A549 (cell line): ENCODE data around the gene NCL. TPM values are rescaled to one million over a fixed set of nuclear protein-coding genes. Genes with fewer than 3 reads are reported as not detected.

ENCODE experiments used
- ATAC-seq, 2 experiments: fragments of 200-7000 bp in 1 of 2; fragments of >200 bp in 1 of 2; cut with Nextera tagmentation in 1 of 2; cut with Tn5 transposase in 1 of 2; 3 replicates each; pipeline versions ENCODE4 v1.8.0 to v1.9.1; 2018 to 2020; ENCODE audit warnings: mild to moderate bottlenecking in 1 of 2, moderate library complexity in 1 of 2
- CTCF ChIA-PET: fragments of 300-600 bp; sonication (Branson Sonifier 250); formaldehyde crosslinking; extraction: SDS; loops from one replicate; lab custom pipeline; 2021; ENCODE audit warnings: antibody characterized with exemption, inconsistent platforms; lab: Yijun Ruan, JAX
- POLR2A ChIA-PET: fragments of 350-600 bp; formaldehyde crosslinking; extraction: SDS; loops from one replicate; lab custom pipeline; 2021; ENCODE audit warnings: antibody characterized with exemption, inconsistent platforms; lab: Yijun Ruan, JAX
- DNase-seq, 2 experiments: peaks; one replicate each; pipeline versions ENCODE4 v3.0.0 to v3.0.0-alpha.2; 2011 to 2016; ENCODE audit warnings: low read depth in 1 of 2, low spot score in 1 of 2
- FAIRE-seq: peaks from 2 replicates; lab custom pipeline; 2011; peaks lifted over from hg19 to GRCh38; lab: Jason Lieb, UNC
- H3K27ac ChIP-seq, 2 experiments: fragments of >200 bp; sonication (Bioruptor Twin); formaldehyde crosslinking; 3 replicates each; pipeline ENCODE4 v1.5.1; 2016 to 2017
- H3K4me1 ChIP-seq: fragments of >200 bp; sonication (Bioruptor Twin); formaldehyde crosslinking; 3 replicates; pipeline ENCODE4 v1.6.1; 2016
- H3K4me2 ChIP-seq: fragments of >200 bp; sonication (Bioruptor Twin); formaldehyde crosslinking; 3 replicates; pipeline ENCODE4 v1.6.1; 2016
- H3K4me3 ChIP-seq: fragments of >200 bp; sonication (Bioruptor Twin); formaldehyde crosslinking; 3 replicates; pipeline ENCODE4 v1.5.1; 2016
- H3K9me3 ChIP-seq: fragments of >200 bp; sonication (Bioruptor Twin); formaldehyde crosslinking; 3 replicates; pipeline ENCODE4 v1.6.1; 2016
- CBX2 ChIP-seq: fragments of 200-600 bp; sonication (generic); IDR thresholded peaks from 2 replicates; pipeline ENCODE4 v1.6.1; 2016; ENCODE audit warnings: low read depth, mild to moderate bottlenecking, borderline replicate concordance
- CEBPB ChIP-seq, 2 experiments: fragments of >200 bp in 1 of 2; sonication (Bioruptor Twin) in 1 of 2; formaldehyde crosslinking in 1 of 2; IDR thresholded peaks; 2 replicates each; pipeline ENCODE4 v1.6.1; 2012 to 2016
- CHD2 ChIP-seq: fragments of 150-350 bp; IDR thresholded peaks from 2 replicates; pipeline ENCODE4 v1.6.1; 2014; ENCODE audit warnings: low read length; ENCODE audit not compliant: partially characterized antibody
- CHD4 ChIP-seq: fragments of 200-600 bp; sonication (generic); IDR thresholded peaks from 2 replicates; pipeline ENCODE4 v1.6.1; 2016; ENCODE audit warnings: antibody characterized with exemption, mild to moderate bottlenecking, borderline replicate concordance
- EHF ChIP-seq: fragments of 250-450 bp; sonication (Bioruptor Pico); IDR thresholded peaks from 2 replicates; pipeline ENCODE4 v1.5.0; 2020; ENCODE audit warnings: mild to moderate bottlenecking
- ESRRA ChIP-seq: fragments of 150-350 bp; IDR thresholded peaks from 2 replicates; pipeline ENCODE4 v1.6.1; 2014; ENCODE audit warnings: mild to moderate bottlenecking, low read length, borderline replicate concordance
- FOSL2 ChIP-seq, 2 experiments: fragments of 450-650 bp in 1 of 2; fragments of >200 bp in 1 of 2; sonication (Bioruptor Twin) in 1 of 2; formaldehyde crosslinking; IDR thresholded peaks; 2 replicates each; pipeline versions ENCODE4 v1.5.0 to v1.6.1; 2016 to 2020; ENCODE audit warnings: mild to moderate bottlenecking in 1 of 2, moderate library complexity in 1 of 2
- GATA3 ChIP-seq: IDR thresholded peaks from 2 replicates; pipeline ENCODE4 v1.6.1; 2012; ENCODE audit warnings: borderline replicate concordance
- HEYL ChIP-seq: fragments of 250-450 bp; sonication (Bioruptor Pico); IDR thresholded peaks from 2 replicates; pipeline ENCODE4 v1.8.0; 2021; ENCODE audit warnings: mild to moderate bottlenecking, moderate library complexity
- HOXA7 ChIP-seq: fragments of 250-450 bp; sonication (Bioruptor Pico); IDR thresholded peaks from 2 replicates; pipeline ENCODE4 v1.5.0; 2020; ENCODE audit warnings: mild to moderate bottlenecking, moderate library complexity
- HOXB5 ChIP-seq: fragments of 250-450 bp; sonication (Bioruptor Pico); IDR thresholded peaks from 2 replicates; pipeline ENCODE4 v1.5.0; 2020; ENCODE audit warnings: mild to moderate bottlenecking, moderate library complexity
- JUN ChIP-seq, 2 experiments: fragments of >200 bp; sonication (Bioruptor Twin); formaldehyde crosslinking; IDR thresholded peaks; 2 replicates in 1 of 2; 3 replicates in 1 of 2; pipeline ENCODE4 v1.6.1; 2016 to 2017
- JUNB ChIP-seq: fragments of >200 bp; sonication (Bioruptor Twin); formaldehyde crosslinking; IDR thresholded peaks from 2 replicates; pipeline ENCODE4 v1.6.1; 2016
- MAFK ChIP-seq: fragments of 450-650 bp; IDR thresholded peaks from 2 replicates; pipeline ENCODE4 v1.6.1; 2014; ENCODE audit not compliant: partially characterized antibody
- MYC ChIP-seq: IDR thresholded peaks from 2 replicates; pipeline ENCODE4 v1.6.1; 2012; ENCODE audit warnings: mild to moderate bottlenecking, inconsistent platforms, low read length, improper control_type of control experiment, borderline replicate concordance
- NFE2L2 ChIP-seq: fragments of 150-350 bp; conservative IDR thresholded peaks from 2 replicates; pipeline ENCODE4 v1.6.1; 2014; ENCODE audit warnings: low read length
- NR3C1 ChIP-seq: fragments of >200 bp; sonication (Bioruptor Twin); formaldehyde crosslinking; IDR thresholded peaks from 3 replicates; pipeline ENCODE4 v1.6.1; 2017
- POLR2A ChIP-seq: IDR thresholded peaks from 2 replicates; pipeline ENCODE4 v1.6.1; 2012; ENCODE audit warnings: mild to moderate bottlenecking, low read length
- POLR2AphosphoS2 ChIP-seq: conservative IDR thresholded peaks from 2 replicates; pipeline ENCODE4 v1.6.1; 2012; ENCODE audit warnings: low read length, improper control_type of control experiment, inconsistent platforms
- RAD21 ChIP-seq, 2 experiments: fragments of >200 bp in 1 of 2; sonication (Bioruptor Twin) in 1 of 2; formaldehyde crosslinking in 1 of 2; IDR thresholded peaks in 1 of 2; conservative IDR thresholded peaks in 1 of 2; 2 replicates in 1 of 2; 3 replicates in 1 of 2; pipeline ENCODE4 v1.6.1; 2012 to 2018; ENCODE audit warnings: inconsistent platforms in 1 of 2
- RARB ChIP-seq: fragments of 250-450 bp; sonication (Bioruptor Pico); IDR thresholded peaks from 2 replicates; pipeline ENCODE4 v1.8.0; 2021; ENCODE audit warnings: mild to moderate bottlenecking, moderate library complexity
- RCOR1 ChIP-seq: fragments of 150-350 bp; IDR thresholded peaks from 2 replicates; pipeline ENCODE4 v1.6.1; 2014; ENCODE audit warnings: antibody characterized with exemption, low read length, low read depth
- RFX5 ChIP-seq: fragments of 450-650 bp; IDR thresholded peaks from 2 replicates; pipeline ENCODE4 v1.7.1; 2014; ENCODE audit warnings: antibody characterized with exemption, mild to moderate bottlenecking, moderate library complexity
- RNF2 ChIP-seq: fragments of 200-600 bp; sonication (generic); IDR thresholded peaks from 2 replicates; pipeline ENCODE4 v1.6.1; 2016; ENCODE audit warnings: low read depth, mild to moderate bottlenecking, antibody characterized with exemption, moderate library complexity, borderline replicate concordance
- TFCP2L1 ChIP-seq: fragments of 250-450 bp; sonication (Bioruptor Pico); IDR thresholded peaks from 2 replicates; pipeline ENCODE4 v1.5.0; 2021; ENCODE audit warnings: mild to moderate bottlenecking
- TP53 ChIP-seq: fragments of 250-450 bp; sonication (Bioruptor Pico); IDR thresholded peaks from 2 replicates; pipeline ENCODE4 v1.5.0; 2021; ENCODE audit warnings: mild to moderate bottlenecking, moderate library complexity
- ZFP36 ChIP-seq: fragments of 450-650 bp; IDR thresholded peaks from 2 replicates; pipeline ENCODE4 v1.6.1; 2014; ENCODE audit warnings: borderline replicate concordance; ENCODE audit not compliant: partially characterized antibody
- ZNF302 ChIP-seq: fragments of 250-450 bp; sonication (Bioruptor Pico); IDR thresholded peaks from 2 replicates; pipeline ENCODE4 v1.9.0; 2021; ENCODE audit warnings: inconsistent platforms, mild to moderate bottlenecking, moderate library complexity
- WGBS: methylation state at CpG from one replicate; pipeline ENCODE4 v1.1.6; 2017; ENCODE audit errors: missing lambda C conversion rate; 5-methylcytosine and 5-hydroxymethylcytosine counted together
- polyA plus RNA-seq, 4 experiments: library from polyadenylated mRNA; depleted of rRNA in 3 of 4; stranded (reverse); fragments of >200 nt; fragmentation: RNase III in 1 of 4; extraction: RNeasy Plus Mini Kit Qiagen cat#74134 plus additional on column Dnase treatment in 1 of 4; gene quantifications; 2 replicates in 3 of 4; 3 replicates in 1 of 4; pipeline ENCODE4 v1.2.3, GENCODE V29; 2011 to 2017
- TF ChIP-seq, protein P1 (sequence below): IDR thresholded peaks from 2 replicates; pipeline ENCODE4 v1.6.1; 2012; ENCODE audit warnings: low read depth, borderline replicate concordance
- TF ChIP-seq, protein P2 (sequence below): IDR thresholded peaks from 2 replicates; pipeline ENCODE4 v1.6.1; 2012
- TF ChIP-seq, protein P3 (sequence below): IDR thresholded peaks from 2 replicates; pipeline ENCODE4 v1.6.1; 2012
- TF ChIP-seq, protein P4 (sequence below): fragments of >200 bp; sonication (Bioruptor Twin); formaldehyde crosslinking; IDR thresholded peaks from 3 replicates; pipeline ENCODE4 v1.6.1; 2016

The NCL gene
- polyA plus RNA-seq, 2 of the 4 experiments (the other 2 are of a cell fraction): 390 to 766 TPM

DNA sequence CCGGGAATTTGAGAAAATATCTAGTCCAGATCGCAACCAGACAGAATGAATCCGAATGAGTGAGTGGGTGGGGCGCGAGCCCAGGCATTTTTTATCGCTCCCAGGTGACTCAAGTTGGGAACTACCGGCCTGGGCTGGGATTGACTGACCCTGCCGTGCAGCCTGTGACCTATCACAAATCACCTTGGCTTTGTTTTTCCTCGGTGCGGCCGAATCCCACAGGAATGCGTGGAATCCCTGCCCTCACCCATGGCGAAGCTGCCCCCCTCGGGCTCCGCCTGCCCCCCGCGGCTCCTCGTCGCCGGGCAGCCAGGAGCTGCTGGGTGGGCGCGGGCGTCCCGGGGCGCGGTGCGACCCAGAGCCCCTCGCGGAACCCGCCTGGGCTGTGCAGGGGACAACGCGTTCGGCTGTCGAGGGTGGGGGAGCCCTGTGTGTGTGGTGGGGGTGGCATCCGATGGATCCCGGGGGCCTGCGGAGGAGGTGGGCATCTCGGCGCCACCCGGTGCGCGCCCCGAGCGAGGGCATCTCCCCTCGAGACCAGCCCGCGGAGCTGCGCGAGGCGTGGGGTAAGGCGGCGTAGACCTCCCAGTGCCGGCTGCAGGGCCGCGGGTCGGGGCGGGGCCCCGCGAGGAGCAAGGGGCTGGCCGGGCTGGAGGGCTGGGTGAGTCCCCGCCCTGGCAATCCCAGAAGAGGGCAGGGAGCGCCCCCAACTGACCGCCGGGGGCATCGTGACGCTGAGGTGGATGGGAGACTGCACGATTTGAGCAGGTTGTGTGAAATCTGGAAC, 52.3 kb downstream of the NCL start (continued):
- TF ChIP-seq, protein P1, sequence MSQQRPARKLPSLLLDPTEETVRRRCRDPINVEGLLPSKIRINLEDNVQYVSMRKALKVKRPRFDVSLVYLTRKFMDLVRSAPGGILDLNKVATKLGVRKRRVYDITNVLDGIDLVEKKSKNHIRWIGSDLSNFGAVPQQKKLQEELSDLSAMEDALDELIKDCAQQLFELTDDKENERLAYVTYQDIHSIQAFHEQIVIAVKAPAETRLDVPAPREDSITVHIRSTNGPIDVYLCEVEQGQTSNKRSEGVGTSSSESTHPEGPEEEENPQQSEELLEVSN: no peak
- TF ChIP-seq CHD4: no peak
- TF ChIP-seq ZFP36: no peak
- peak; percentile 60 for TF ChIP-seq POLR2A
- no peak for TF ChIP-seq NR3C1
- TF ChIP-seq RAD21 (conservative IDR thresholded peaks at IDR 0.05 in 1 of 2, IDR thresholded peaks at IDR 0.05 in 1 of 2): peak; percentile 92 to 95
- TF ChIP-seq ZNF302: no peak
- no peak for TF ChIP-seq RARB (CRISPR knock-in tag)
- TF ChIP-seq, protein P2, sequence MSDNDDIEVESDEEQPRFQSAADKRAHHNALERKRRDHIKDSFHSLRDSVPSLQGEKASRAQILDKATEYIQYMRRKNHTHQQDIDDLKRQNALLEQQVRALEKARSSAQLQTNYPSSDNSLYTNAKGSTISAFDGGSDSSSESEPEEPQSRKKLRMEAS: 0 out of 2 replicates have a peak, but pooled peaks have one; percentile 26
- TF ChIP-seq EHF: no peak
- TF ChIP-seq NFE2L2: no peak
- TF ChIP-seq GATA3: 0 out of 2 replicates have a peak, but pooled peaks have one; percentile 30
- TF ChIP-seq RFX5: no peak
- no peak for TF ChIP-seq POLR2AphosphoS2
- TF ChIP-seq, protein P3, sequence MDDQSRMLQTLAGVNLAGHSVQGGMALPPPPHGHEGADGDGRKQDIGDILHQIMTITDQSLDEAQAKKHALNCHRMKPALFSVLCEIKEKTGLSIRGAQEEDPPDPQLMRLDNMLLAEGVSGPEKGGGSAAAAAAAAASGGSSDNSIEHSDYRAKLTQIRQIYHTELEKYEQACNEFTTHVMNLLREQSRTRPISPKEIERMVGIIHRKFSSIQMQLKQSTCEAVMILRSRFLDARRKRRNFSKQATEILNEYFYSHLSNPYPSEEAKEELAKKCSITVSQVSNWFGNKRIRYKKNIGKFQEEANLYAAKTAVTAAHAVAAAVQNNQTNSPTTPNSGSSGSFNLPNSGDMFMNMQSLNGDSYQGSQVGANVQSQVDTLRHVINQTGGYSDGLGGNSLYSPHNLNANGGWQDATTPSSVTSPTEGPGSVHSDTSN: no peak
- no peak for TF ChIP-seq ESRRA
- TF ChIP-seq HOXA7: no peak
- no peak for TF ChIP-seq MYC
- TF ChIP-seq HOXB5: no peak
- TF ChIP-seq HEYL (CRISPR knock-in tag): no peak
- TF ChIP-seq, protein P4, sequence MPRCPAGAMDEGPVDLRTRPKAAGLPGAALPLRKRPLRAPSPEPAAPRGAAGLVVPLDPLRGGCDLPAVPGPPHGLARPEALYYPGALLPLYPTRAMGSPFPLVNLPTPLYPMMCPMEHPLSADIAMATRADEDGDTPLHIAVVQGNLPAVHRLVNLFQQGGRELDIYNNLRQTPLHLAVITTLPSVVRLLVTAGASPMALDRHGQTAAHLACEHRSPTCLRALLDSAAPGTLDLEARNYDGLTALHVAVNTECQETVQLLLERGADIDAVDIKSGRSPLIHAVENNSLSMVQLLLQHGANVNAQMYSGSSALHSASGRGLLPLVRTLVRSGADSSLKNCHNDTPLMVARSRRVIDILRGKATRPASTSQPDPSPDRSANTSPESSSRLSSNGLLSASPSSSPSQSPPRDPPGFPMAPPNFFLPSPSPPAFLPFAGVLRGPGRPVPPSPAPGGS: no peak
- TF ChIP-seq MAFK: no peak
- TF ChIP-seq CBX2: no peak
- no peak for TF ChIP-seq CHD2
- no peak for TF ChIP-seq RCOR1

DNA sequence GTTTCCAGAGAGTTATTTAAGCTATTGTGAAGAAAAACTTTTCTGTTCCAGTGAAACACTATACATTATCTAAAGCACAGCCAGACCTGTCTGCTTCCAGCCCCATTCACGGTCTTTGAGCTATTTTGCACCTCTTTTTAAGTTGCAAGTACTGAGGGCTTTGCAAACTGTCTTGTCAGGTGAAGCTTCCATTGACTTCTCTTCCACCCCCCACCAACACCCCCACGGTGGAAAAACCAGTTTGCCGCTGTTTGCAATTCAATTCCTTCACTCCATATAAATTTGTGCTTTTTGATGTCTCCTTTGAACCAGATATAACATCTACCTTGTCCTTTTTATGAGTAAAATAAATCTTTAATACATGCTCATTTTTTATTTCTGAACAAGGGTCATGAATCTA, 53.0 kb downstream of the NCL start:
- CTCF ChIA-PET: interaction anchor here (0.6 to 20.2 kb wide), 31 partner anchors 9 to 587 kb away, joined by 3 to 333 read pairs (median 7); partner anchors contain the start of gene B3GNT7
- DNase-seq (no peak), FAIRE-seq (no peak)

More for the DNA sequence above, 53.0 kb downstream of the NCL start:
- no peak for ATAC-seq
- no peak for TF ChIP-seq JUN (IDR thresholded peaks at IDR 0.05)
- TF ChIP-seq ZFP36: no peak
- TF ChIP-seq FOSL2 (IDR thresholded peaks at IDR 0.05): no peak
- no peak for TF ChIP-seq FOSL2 (CRISPR knock-in tag; IDR thresholded peaks at IDR 0.05)
- no peak for TF ChIP-seq RARB (CRISPR knock-in tag)
- no peak for TF ChIP-seq JUNB
- TF ChIP-seq CEBPB (IDR thresholded peaks at IDR 0.05): no peak
- TF ChIP-seq TP53: no peak
- no peak for TF ChIP-seq RNF2
- TF ChIP-seq EHF: no peak
- TF ChIP-seq TFCP2L1 (CRISPR knock-in tag): no peak
- TF ChIP-seq, all 56 proteins: peak for 0
- Histone ChIP-seq H3K27ac (no peak overlapping the region), H3K4me2 (peak overlapping the region; percentile 84), H3K9me3 (peaks cover 9% of the 10 kb centered on the region), H3K4me1 (peaks cover 4% of the 10 kb centered on the region; the same call in 2 of the 3 replicates), H3K4me3 (peak overlapping the region; percentile 62; the same call in 1 of the 3 replicates)
- WGBS: 72% methylated on average over 3 of the region's 3 CpGs
- POLR2A ChIA-PET: interaction anchor here (1.5 kb wide), 1 partner anchor 11 kb away, joined by 9 read pairs; no protein-coding TSS in a partner anchor
